ENCODE data around the gene KRTAP5-2. TPM values are rescaled to one million over a fixed set of nuclear protein-coding genes. Genes with fewer than 3 reads are reported as not detected.
"Not testable (repeated sequence)": the region's sequence is repeated elsewhere in the genome, so short reads cannot be mapped to it uniquely, and the experiment has no call there.

The KRTAP5-2 gene
- total RNA-seq, 2 donors from 2014 or later: not detected

DNA sequence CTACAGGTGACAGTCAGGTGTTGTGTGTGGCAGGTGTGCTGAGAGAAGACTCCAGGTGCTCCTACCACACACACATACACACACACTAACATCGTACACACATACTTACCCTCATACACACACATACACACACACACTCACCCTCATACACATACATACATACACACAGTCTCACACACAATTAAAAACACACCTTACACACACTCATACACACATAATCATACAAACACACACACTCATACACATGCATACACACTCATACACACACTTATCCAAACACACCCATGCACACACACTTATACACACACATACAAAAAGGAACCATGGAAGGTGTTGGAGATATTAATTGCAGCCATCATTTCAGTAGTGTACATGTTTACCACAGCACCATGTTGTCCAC, 5.5 kb upstream of the KRTAP5-2 start:
- no peak for DNase-seq (ENCODE audit: low spot score)
- Histone ChIP-seq H3K27ac (no peak overlapping the region), H3K27me3 (replicated peaks; ENCODE audit: insufficient read depth) (no peaks in the 10 kb centered on the region), H3K36me3 (no peaks in the 10 kb centered on the region), H3K4me3 (no peak overlapping the region), H3K9me3 (no peaks in the 10 kb centered on the region), H3K4me1 (ENCODE audit: control insufficient read depth in 1 of 2, low read depth in 2 of 2) (no peaks in the 10 kb centered on the region)
- no peak for TF ChIP-seq CTCF (IDR thresholded peaks at IDR 0.05)
- no peak for ATAC-seq (ENCODE audit: insufficient number of reproducible peaks, low FRiP score, low read depth)

GRCh38 chr11:1601663-1602062, 3.6 kb upstream of the KRTAP5-2 start:
- not testable (repeated sequence) for H3K4me1 ChIP-seq (ENCODE audit: control insufficient read depth in 1 of 2, low read depth in 2 of 2); H3K36me3 ChIP-seq; H3K9me3 ChIP-seq; H3K27me3 ChIP-seq (replicated peaks; ENCODE audit: insufficient read depth); DNase-seq (ENCODE audit: low spot score); ATAC-seq (ENCODE audit: insufficient number of reproducible peaks, low FRiP score, low read depth); H3K4me3 ChIP-seq; H3K27ac ChIP-seq

GRCh38 chr11:1600626-1601025, 2.5 kb upstream of the KRTAP5-2 start:
- no peak overlapping the region for H3K27ac ChIP-seq
- H3K36me3 ChIP-seq: no peaks in the 10 kb centered on the region
- TF ChIP-seq CTCF (IDR thresholded peaks at IDR 0.05): no peak
- ATAC-seq (ENCODE audit: insufficient number of reproducible peaks, low FRiP score, low read depth) (no peak), DNase-seq (ENCODE audit: low spot score) (no peak)
- no peaks in the 10 kb centered on the region for H3K27me3 ChIP-seq (replicated peaks; ENCODE audit: insufficient read depth)
- H3K4me3 ChIP-seq: no peak overlapping the region
- no peaks in the 10 kb centered on the region for H3K9me3 ChIP-seq
- H3K4me1 ChIP-seq (ENCODE audit: control insufficient read depth in 1 of 2, low read depth in 2 of 2): no peaks in the 10 kb centered on the region

DNA sequence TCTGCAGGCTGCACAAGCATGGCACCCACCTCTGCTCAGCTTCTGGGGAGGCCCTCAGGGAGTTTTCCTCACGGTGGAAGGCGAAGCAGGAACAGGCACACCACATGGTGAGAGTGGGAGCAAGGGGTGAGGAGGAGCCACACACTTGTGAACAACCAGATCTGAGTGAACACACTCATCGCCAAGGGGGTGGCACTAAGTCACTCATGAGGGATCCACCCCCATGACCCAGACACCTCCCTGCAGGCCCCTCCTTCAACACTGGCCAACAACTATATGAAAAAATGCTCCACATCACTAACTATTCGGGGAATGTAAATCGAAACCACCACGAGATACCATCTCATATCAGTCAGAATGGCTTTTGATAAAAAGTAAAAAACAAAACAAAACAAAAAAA, 722 bp upstream of the KRTAP5-2 start:
- ATAC-seq (ENCODE audit: insufficient number of reproducible peaks, low FRiP score, low read depth) (no peak), DNase-seq (ENCODE audit: low spot score) (no peak)
- Histone ChIP-seq H3K36me3 (no peaks in the 10 kb centered on the region), H3K4me1 (ENCODE audit: control insufficient read depth in 1 of 2, low read depth in 2 of 2) (no peaks in the 10 kb centered on the region), H3K27ac (no peak overlapping the region), H3K27me3 (replicated peaks; ENCODE audit: insufficient read depth) (no peaks in the 10 kb centered on the region), H3K4me3 (no peak overlapping the region), H3K9me3 (no peaks in the 10 kb centered on the region)
- TF ChIP-seq CTCF (IDR thresholded peaks at IDR 0.05): no peak

GRCh38 chr11:1598406-1598805, 312 bp upstream of the KRTAP5-2 start:
- H3K4me3 ChIP-seq; H3K27me3 ChIP-seq (replicated peaks; ENCODE audit: insufficient read depth); H3K9me3 ChIP-seq; H3K27ac ChIP-seq; ATAC-seq (ENCODE audit: insufficient number of reproducible peaks, low FRiP score, low read depth); H3K4me1 ChIP-seq (ENCODE audit: control insufficient read depth in 1 of 2, low read depth in 2 of 2); DNase-seq (ENCODE audit: low spot score); H3K36me3 ChIP-seq: not testable (repeated sequence)

- TF ChIP-seq CTCF (IDR thresholded peaks at IDR 0.05): no peak
- Histone ChIP-seq H3K27ac (no peak overlapping the region), H3K4me3 (no peak overlapping the region), H3K4me1 (ENCODE audit: control insufficient read depth in 1 of 2, low read depth in 2 of 2) (no peaks in the 10 kb centered on the region), H3K36me3 (no peaks in the 10 kb centered on the region), H3K27me3 (replicated peaks; ENCODE audit: insufficient read depth) (no peaks in the 10 kb centered on the region), H3K9me3 (no peaks in the 10 kb centered on the region)
- DNase-seq (ENCODE audit: low spot score) (no peak), ATAC-seq (ENCODE audit: insufficient number of reproducible peaks, low FRiP score, low read depth) (no peak)
These were observed 632 bp downstream of the KRTAP5-2 start for GRCh38 chr11:1597331-1597993.

DNA sequence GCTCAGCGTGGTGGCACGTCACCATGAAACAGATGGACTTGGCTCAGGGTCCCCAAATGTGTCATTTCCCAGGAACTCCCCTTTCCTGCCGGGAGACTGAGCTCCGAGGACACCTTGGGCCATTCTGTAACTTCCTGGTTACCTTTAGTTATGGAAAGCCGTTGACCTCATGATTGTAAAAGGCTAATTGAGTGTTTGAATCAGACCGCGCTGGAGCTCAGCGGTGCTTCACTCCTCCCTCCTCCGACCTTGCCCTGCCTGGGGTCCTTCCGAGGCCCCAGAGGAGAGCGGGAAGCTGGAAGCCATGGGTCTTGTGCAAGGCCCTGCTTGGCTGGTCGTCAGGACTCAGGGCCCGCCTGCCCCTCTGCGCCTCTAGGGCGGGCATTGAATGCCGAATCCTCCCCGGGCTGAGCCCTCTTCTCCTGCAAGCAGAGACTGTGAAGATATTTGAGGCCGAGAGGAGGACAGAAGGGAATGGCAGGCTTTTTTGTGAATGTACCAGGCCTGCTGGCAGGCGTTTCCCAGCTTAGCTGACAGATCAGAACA, 1.4 kb downstream of the KRTAP5-2 start:
- H3K27me3 ChIP-seq (replicated peaks; ENCODE audit: insufficient read depth); H3K36me3 ChIP-seq; H3K4me3 ChIP-seq; DNase-seq (ENCODE audit: low spot score); ATAC-seq (ENCODE audit: insufficient number of reproducible peaks, low FRiP score, low read depth); H3K27ac ChIP-seq; H3K4me1 ChIP-seq (ENCODE audit: control insufficient read depth in 1 of 2, low read depth in 2 of 2); H3K9me3 ChIP-seq: not testable (repeated sequence)

DNA sequence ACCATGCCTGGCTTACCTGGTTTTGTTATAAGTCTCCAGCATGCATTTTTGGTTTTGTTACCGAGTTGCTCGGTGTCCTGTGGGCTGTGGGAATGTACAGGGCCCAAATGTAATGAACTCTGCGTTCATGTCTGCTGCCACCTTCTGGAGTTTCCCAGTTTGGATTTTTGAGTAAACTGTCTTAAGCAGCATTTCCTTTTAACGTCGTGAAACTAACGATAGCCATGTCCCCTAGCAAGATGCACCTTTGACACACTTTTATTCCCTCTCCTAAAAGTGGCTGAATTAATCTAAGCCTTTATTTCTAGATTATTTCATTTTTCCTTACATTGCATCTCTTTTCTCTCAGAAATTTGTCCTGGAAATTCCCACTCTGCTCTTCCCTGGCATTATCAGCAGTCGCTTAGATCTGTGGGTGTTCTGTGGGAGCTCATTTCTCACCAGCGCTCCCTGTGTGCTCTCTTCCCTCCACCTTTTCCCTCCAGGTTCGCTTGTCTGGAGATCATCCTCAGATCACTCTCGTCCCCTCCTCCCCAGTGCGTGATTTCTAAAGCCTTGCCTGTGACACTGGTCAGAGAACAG, 2.0 kb downstream of the KRTAP5-2 start:
- H3K4me3 ChIP-seq; ATAC-seq (ENCODE audit: insufficient number of reproducible peaks, low FRiP score, low read depth); H3K27me3 ChIP-seq (replicated peaks; ENCODE audit: insufficient read depth); H3K27ac ChIP-seq; H3K4me1 ChIP-seq (ENCODE audit: control insufficient read depth in 1 of 2, low read depth in 2 of 2); H3K9me3 ChIP-seq; H3K36me3 ChIP-seq; DNase-seq (ENCODE audit: low spot score): not testable (repeated sequence)

Measured in thoracic aorta (tissue), 2 donors.